GM12878 (cell line): ENCODE results near the gene APCDD1. TPM values are rescaled to one million over a fixed set of nuclear protein-coding genes. Genes with fewer than 3 reads are reported as not detected.

Experiments used
- ATAC-seq: fragments of 200-7000 bp; cut with Tn5 transposase; 3 replicates; pipeline ENCODE4 v1.9.1; 2020; ENCODE audit warnings: mild to moderate bottlenecking, moderate library complexity
- BruUV-seq: library from RNA; stranded (reverse); fragments of 400-500 nt; replicated peaks from 2 replicates; lab custom pipeline; 2021; lab: Mats Ljungman, UMichigan
- CTCF ChIA-PET: fragments of 300-600 bp; sonication (Branson Sonifier 250); formaldehyde crosslinking; extraction: SDS; loops from one replicate; lab custom pipeline; 2021; ENCODE audit warnings: inconsistent platforms; lab: Yijun Ruan, JAX
- POLR2A ChIA-PET: fragments of 350-600 bp; formaldehyde crosslinking; extraction: SDS; loops from one replicate; lab custom pipeline; 2021; ENCODE audit warnings: inconsistent platforms; lab: Charles Lee
- RAD21 ChIA-PET: fragments of 300-600 bp; sonication (Branson Sonifier 250); formaldehyde crosslinking; loops from one replicate; lab custom pipeline; 2023; ENCODE audit warnings: antibody characterized with exemption; ENCODE audit not compliant: unreplicated experiment; lab: Charles Lee
- SMC1A ChIA-PET: fragments of 300-600 bp; sonication (Branson Sonifier 250); formaldehyde crosslinking; loops from one replicate; lab custom pipeline; 2023; ENCODE audit not compliant: unreplicated experiment, uncharacterized antibody; lab: Charles Lee
- DNase-seq: peaks from one replicate; pipeline ENCODE4 v3.0.0-alpha.2; 2011; ENCODE audit warnings: low read depth, low spot score
- FAIRE-seq: peaks from 3 replicates; lab custom pipeline; 2011; peaks lifted over from hg19 to GRCh38; lab: Jason Lieb, UNC
- H2AFZ ChIP-seq: 2 replicates; pipeline ENCODE4 v1.6.0; 2011; ENCODE audit warnings: low read depth, low read length, control low read depth; ENCODE audit not compliant: control insufficient read depth
- H3K27ac ChIP-seq: 2 replicates; pipeline ENCODE4 v1.5.1; 2011; ENCODE audit warnings: control low read depth; ENCODE audit not compliant: control insufficient read depth, insufficient read depth
- H3K27me3 ChIP-seq, 2 experiments: replicated peaks in 1 of 2; 2 replicates each; pipeline versions ENCODE4 v1.6.0 to v1.6.1; 2011; ENCODE audit warnings: low read length in 1 of 2; ENCODE audit not compliant: control insufficient read depth in 2 of 2, insufficient read depth in 2 of 2
- H3K36me3 ChIP-seq, 2 experiments: 2 replicates each; pipeline ENCODE4 v1.5.1; 2011; ENCODE audit warnings: low read length in 1 of 2; ENCODE audit not compliant: control insufficient read depth in 2 of 2, insufficient read depth in 2 of 2
- H3K4me1 ChIP-seq: 2 replicates; pipeline ENCODE4 v1.6.1; 2011; ENCODE audit warnings: mild to moderate bottlenecking, low read length, moderate library complexity, mixed read lengths; ENCODE audit not compliant: control insufficient read depth, insufficient read depth
- H3K4me2 ChIP-seq: 2 replicates; pipeline ENCODE4 v1.6.0; 2011; ENCODE audit warnings: control low read depth; ENCODE audit not compliant: control insufficient read depth, insufficient read depth
- H3K4me3 ChIP-seq: fragments of 200-600 bp; sonication (generic); 2 replicates; pipeline ENCODE4 v1.5.1; 2016
- H3K79me2 ChIP-seq: 2 replicates; pipeline ENCODE4 v1.6.0; 2011; ENCODE audit warnings: low read length; ENCODE audit not compliant: control insufficient read depth, insufficient read depth
- H3K9ac ChIP-seq: 2 replicates; pipeline ENCODE4 v1.8.0; 2011; ENCODE audit warnings: low read length, control low read depth, mixed read lengths; ENCODE audit not compliant: control insufficient read depth, insufficient read depth
- H3K9me3 ChIP-seq: replicated peaks from 3 replicates; pipeline ENCODE4 v1.5.1; 2011; ENCODE audit warnings: mild to moderate bottlenecking, low read length; ENCODE audit not compliant: control insufficient read depth, insufficient read depth
- H4K20me1 ChIP-seq: 2 replicates; pipeline ENCODE4 v1.6.0; 2011; ENCODE audit not compliant: control insufficient read depth, insufficient read depth
- BCL11A ChIP-seq: IDR thresholded peaks from 2 replicates; pipeline ENCODE4 v1.6.1; 2011; ENCODE audit warnings: low read depth, low read length
- E2F8 ChIP-seq: fragments of 450-650 bp; IDR thresholded peaks from 2 replicates; pipeline ENCODE4 v1.6.1; 2018; ENCODE audit warnings: mild to moderate bottlenecking, low read depth, moderate library complexity; ENCODE audit not compliant: partially characterized antibody
- FOS ChIP-seq: IDR thresholded peaks from 3 replicates; pipeline ENCODE4 v1.6.1; 2011; ENCODE audit warnings: borderline replicate concordance; ENCODE audit not compliant: insufficient read length; ENCODE audit errors: extremely low read depth
- GABPA ChIP-seq: IDR thresholded peaks from 2 replicates; pipeline ENCODE4 v1.6.1; 2014; ENCODE audit warnings: antibody characterized with exemption, low read depth, mild to moderate bottlenecking, inconsistent platforms
- KAT2A ChIP-seq: conservative IDR thresholded peaks from 2 replicates; pipeline ENCODE4 v1.6.1; 2011; ENCODE audit warnings: low read depth, low read length; ENCODE audit not compliant: control insufficient read depth
- NFIC ChIP-seq: IDR thresholded peaks from 2 replicates; pipeline ENCODE4 v1.6.1; 2012; ENCODE audit warnings: low read depth, mild to moderate bottlenecking, inconsistent platforms, low read length, moderate library complexity
- PAX8 ChIP-seq: fragments of 450-650 bp; IDR thresholded peaks from 2 replicates; pipeline ENCODE4 v1.6.1; 2017; ENCODE audit warnings: mild to moderate bottlenecking, moderate library complexity
- RAD51 ChIP-seq: fragments of 450-650 bp; IDR thresholded peaks from 2 replicates; pipeline ENCODE4 v1.6.1; 2016; ENCODE audit warnings: moderate library complexity, mild to moderate bottlenecking, inconsistent platforms
- RB1 ChIP-seq: fragments of 450-650 bp; formaldehyde crosslinking; IDR thresholded peaks from 2 replicates; pipeline ENCODE4 v1.6.1; 2017; ENCODE audit warnings: mild to moderate bottlenecking, borderline replicate concordance
- SMC3 ChIP-seq: IDR thresholded peaks from 2 replicates; pipeline ENCODE4 v1.6.1; 2011; ENCODE audit warnings: low read length, improper control_type of control experiment, borderline replicate concordance
- SREBF2 ChIP-seq: IDR thresholded peaks from 2 replicates; pipeline ENCODE4 v1.6.1; 2012; ENCODE audit warnings: mild to moderate bottlenecking, low read length
- YY1 ChIP-seq: IDR thresholded peaks from 2 replicates; pipeline ENCODE4 v1.6.1; 2011; ENCODE audit warnings: low read depth, mild to moderate bottlenecking, low read length
- ZNF384 ChIP-seq: IDR thresholded peaks from 2 replicates; pipeline ENCODE4 v1.6.1; 2012; ENCODE audit warnings: low read depth, mild to moderate bottlenecking, low read length, improper control_type of control experiment, borderline replicate concordance
- ZSCAN29 ChIP-seq: fragments of 450-650 bp; IDR thresholded peaks from 2 replicates; pipeline ENCODE4 v1.6.1; 2017; ENCODE audit warnings: mild to moderate bottlenecking, moderate library complexity
- WGBS: methylation state at CpG from one replicate; pipeline ENCODE4 v1.1.6; 2016; ENCODE audit warnings: low lambda C conversion rate; ENCODE audit not compliant: insufficient replicate concordance, insufficient coverage; ENCODE audit errors: missing lambda C conversion rate; 5-methylcytosine and 5-hydroxymethylcytosine counted together
- in situ Hi-C: fragments of 300-500 bp; cut with MboI; formaldehyde crosslinking; loops from 9 replicates; pipeline ENCODE4 v1.14.3; 2018; ENCODE audit warnings: mixed read lengths
- intact Hi-C: fragments of 100-400 bp; cut with micrococcal nuclease; formaldehyde crosslinking; loops from one replicate; pipeline ENCODE4 v1.14.2; 2022; ENCODE audit not compliant: unreplicated experiment
- polyA plus RNA-seq, 11 experiments: library from polyadenylated mRNA; depleted of rRNA in 4 of 11; unstranded in 6 of 11; stranded (reverse) in 5 of 11; fragments of >200 nt; fragmentation: Nextera tagmentation in 4 of 11; fragmentation: Illumina TruSeq in 1 of 11; extraction: Ambion mirVana in 4 of 11; extraction: Trizol in 1 of 11; gene quantifications; 1 replicate in 1 of 11; 2 replicates in 10 of 11; pipeline versions ENCODE4 v1.2.1 to v1.2.3, GENCODE V29; 2011 to 2016; ENCODE audit warnings: inconsistent platforms in 2 of 11, missing spikeins in 2 of 11, low read depth in 1 of 11
- total RNA-seq, 4 experiments: library from RNA; depleted of rRNA in 3 of 4; stranded (reverse); fragments of >200 nt in 3 of 4; fragmentation: Illumina TruSeq in 1 of 4; extraction: Trizol in 1 of 4; gene quantifications; 2 replicates each; pipeline versions ENCODE4 v1.2.1 to v1.2.3, GENCODE V29; 2013 to 2021
- TF ChIP-seq, protein P1 (sequence below): IDR thresholded peaks from 2 replicates; pipeline ENCODE4 v1.6.1; 2011; ENCODE audit warnings: mild to moderate bottlenecking, low read depth, low read length, moderate library complexity; ENCODE audit not compliant: insufficient replicate concordance
- TF ChIP-seq, protein P2 (sequence below): fragments of 450-650 bp; IDR thresholded peaks from 2 replicates; pipeline ENCODE4 v1.6.1; 2018; ENCODE audit warnings: borderline replicate concordance, mild to moderate bottlenecking; ENCODE audit not compliant: partially characterized antibody
- TF ChIP-seq, protein P3 (sequence below): IDR thresholded peaks from 2 replicates; pipeline ENCODE4 v1.6.1; 2011; ENCODE audit warnings: low read depth, low read length, improper control_type of control experiment, borderline replicate concordance

Gene APCDD1
- total and polyA plus RNA-seq, 10 of the 15 experiments (the other 5 are each of a cell fraction or from before 2014, with no cell fraction given): not detected

DNA sequence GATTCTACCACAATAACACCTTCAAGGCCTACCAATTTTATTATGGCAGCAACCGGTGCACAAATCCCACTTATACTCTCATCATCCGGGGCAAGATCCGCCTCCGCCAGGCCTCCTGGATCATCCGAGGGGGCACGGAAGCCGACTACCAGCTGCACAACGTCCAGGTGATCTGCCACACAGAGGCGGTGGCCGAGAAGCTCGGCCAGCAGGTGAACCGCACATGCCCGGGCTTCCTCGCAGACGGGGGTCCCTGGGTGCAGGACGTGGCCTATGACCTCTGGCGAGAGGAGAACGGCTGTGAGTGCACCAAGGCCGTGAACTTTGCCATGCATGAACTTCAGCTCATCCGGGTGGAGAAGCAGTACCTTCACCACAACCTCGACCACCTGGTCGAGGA, 17.1 kb downstream of the APCDD1 start (continued):
- TF ChIP-seq, protein P1, sequence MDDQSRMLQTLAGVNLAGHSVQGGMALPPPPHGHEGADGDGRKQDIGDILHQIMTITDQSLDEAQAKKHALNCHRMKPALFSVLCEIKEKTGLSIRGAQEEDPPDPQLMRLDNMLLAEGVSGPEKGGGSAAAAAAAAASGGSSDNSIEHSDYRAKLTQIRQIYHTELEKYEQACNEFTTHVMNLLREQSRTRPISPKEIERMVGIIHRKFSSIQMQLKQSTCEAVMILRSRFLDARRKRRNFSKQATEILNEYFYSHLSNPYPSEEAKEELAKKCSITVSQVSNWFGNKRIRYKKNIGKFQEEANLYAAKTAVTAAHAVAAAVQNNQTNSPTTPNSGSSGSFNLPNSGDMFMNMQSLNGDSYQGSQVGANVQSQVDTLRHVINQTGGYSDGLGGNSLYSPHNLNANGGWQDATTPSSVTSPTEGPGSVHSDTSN: no peak
- no peak for TF ChIP-seq FOS

DNA sequence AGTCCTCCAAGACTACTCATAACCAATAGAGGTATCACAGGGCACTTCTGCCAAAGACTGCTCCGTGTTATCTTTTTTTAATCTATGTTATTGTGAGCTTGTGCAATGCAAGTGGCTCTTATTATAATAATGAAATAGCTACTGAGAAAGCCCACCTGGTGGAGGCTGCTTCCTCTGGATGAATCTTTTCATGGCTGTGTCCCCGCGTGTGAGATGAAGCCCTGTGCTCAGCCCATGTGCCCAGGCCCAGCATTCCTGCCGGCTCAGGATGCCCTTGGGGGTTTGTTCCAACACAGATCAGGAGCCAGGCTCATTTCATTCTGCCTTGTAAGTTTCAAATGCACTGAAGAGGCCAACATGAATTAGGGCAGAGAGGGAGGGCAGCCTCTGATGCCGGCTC, 18.7 kb downstream of the APCDD1 start:
- FAIRE-seq (no peak), ATAC-seq (no peak), DNase-seq (no peak)
- 39% methylated on average over 5 of the region's 5 CpGs for WGBS
- in situ Hi-C loops (no loop called here), intact Hi-C loops (no loop called here)
- H3K27ac ChIP-seq: no peak overlapping the region
- no peak overlapping the region for H3K4me2 ChIP-seq
- H3K4me3 ChIP-seq: no peak overlapping the region
- no peaks in the 10 kb centered on the region for H4K20me1 ChIP-seq
- H3K4me1 ChIP-seq: no peaks in the 10 kb centered on the region; the same call in 1 of the 2 replicates
- BruUV-seq: no TSS peak
- POLR2A ChIA-PET: no interaction called here
- no peaks in the 10 kb centered on the region for H3K36me3 ChIP-seq
- SMC1A ChIA-PET: no interaction called here
- H3K9me3 ChIP-seq: no peaks in the 10 kb centered on the region
- no peak overlapping the region for H2AFZ ChIP-seq
- no peak overlapping the region for H3K9ac ChIP-seq
- no peaks in the 10 kb centered on the region for H3K79me2 ChIP-seq
- no peaks in the 10 kb centered on the region; a peak in 2 of 4 replicates for H3K27me3 ChIP-seq
- CTCF ChIA-PET: no interaction called here
- RAD21 ChIA-PET: no interaction called here
- TF ChIP-seq RAD51 (no peak), GABPA (no peak), ZNF384 (no peak), E2F8 (no peak), ZSCAN29 (no peak), SMC3 (no peak), SREBF2 (no peak), NFIC (no peak), YY1 (no peak), PAX8 (no peak), RB1 (no peak), BCL11A (no peak), KAT2A (no peak)
- TF ChIP-seq, protein P2, sequence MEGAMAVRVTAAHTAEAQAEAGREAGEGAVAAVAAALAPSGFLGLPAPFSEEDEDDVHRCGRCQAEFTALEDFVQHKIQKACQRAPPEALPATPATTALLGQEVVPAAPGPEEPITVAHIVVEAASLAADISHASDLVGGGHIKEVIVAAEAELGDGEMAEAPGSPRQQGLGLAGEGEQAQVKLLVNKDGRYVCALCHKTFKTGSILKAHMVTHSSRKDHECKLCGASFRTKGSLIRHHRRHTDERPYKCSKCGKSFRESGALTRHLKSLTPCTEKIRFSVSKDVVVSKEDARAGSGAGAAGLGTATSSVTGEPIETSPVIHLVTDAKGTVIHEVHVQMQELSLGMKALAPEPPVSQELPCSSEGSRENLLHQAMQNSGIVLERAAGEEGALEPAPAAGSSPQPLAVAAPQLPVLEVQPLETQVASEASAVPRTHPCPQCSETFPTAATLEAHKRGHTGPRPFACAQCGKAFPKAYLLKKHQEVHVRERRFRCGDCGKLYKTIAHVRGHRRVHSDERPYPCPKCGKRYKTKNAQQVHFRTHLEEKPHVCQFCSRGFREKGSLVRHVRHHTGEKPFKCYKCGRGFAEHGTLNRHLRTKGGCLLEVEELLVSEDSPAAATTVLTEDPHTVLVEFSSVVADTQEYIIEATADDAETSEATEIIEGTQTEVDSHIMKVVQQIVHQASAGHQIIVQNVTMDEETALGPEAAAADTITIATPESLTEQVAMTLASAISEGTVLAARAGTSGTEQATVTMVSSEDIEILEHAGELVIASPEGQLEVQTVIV: no peak
- TF ChIP-seq, protein P3, sequence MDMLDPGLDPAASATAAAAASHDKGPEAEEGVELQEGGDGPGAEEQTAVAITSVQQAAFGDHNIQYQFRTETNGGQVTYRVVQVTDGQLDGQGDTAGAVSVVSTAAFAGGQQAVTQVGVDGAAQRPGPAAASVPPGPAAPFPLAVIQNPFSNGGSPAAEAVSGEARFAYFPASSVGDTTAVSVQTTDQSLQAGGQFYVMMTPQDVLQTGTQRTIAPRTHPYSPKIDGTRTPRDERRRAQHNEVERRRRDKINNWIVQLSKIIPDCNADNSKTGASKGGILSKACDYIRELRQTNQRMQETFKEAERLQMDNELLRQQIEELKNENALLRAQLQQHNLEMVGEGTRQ: no peak
